D721Med (cell line): ENCODE results near the gene SDK1.

ENCODE experiments used
- DNase-seq: peaks from one replicate; pipeline ENCODE4 v3.0.0; 2011; ENCODE audit warnings: low spot score; ENCODE audit not compliant: insufficient read length
- FAIRE-seq: peaks from 2 replicates; lab custom pipeline; 2011; peaks lifted over from hg19 to GRCh38; lab: Jason Lieb, UNC
- CTCF ChIP-seq: IDR thresholded peaks from 2 replicates; pipeline ENCODE4 v1.5.1; 2012; ENCODE audit warnings: mild to moderate bottlenecking, control low read depth; ENCODE audit not compliant: insufficient read depth; ENCODE audit errors: missing control alignments

The SDK1 gene

GRCh38 chr7:3862774-3863173, 561.7 kb downstream of the SDK1 start:
- FAIRE-seq (no peak), DNase-seq (no peak)
- no peak for TF ChIP-seq CTCF

DNA sequence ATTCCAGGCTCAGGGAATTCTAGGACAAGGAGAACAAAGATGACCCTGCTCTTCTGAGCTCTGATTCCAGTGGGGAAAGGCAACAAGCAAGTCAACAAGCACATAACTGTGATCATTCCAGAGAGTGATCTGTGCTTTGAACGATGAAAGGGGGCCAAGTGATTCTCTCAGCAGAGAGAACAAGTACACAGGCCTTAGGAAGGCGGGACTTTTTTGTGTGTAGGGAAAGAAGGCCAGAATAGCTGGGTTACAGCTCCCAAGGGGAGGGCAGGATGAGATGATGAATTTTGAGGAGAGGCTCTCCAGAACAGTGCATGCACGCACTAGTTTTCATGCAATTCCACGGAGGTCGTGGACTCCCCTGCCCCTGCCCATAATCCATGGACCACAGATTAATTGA, 565.2 kb downstream of the SDK1 start:
- DNase-seq (no peak), FAIRE-seq (no peak)
- TF ChIP-seq CTCF: no peak

DNA sequence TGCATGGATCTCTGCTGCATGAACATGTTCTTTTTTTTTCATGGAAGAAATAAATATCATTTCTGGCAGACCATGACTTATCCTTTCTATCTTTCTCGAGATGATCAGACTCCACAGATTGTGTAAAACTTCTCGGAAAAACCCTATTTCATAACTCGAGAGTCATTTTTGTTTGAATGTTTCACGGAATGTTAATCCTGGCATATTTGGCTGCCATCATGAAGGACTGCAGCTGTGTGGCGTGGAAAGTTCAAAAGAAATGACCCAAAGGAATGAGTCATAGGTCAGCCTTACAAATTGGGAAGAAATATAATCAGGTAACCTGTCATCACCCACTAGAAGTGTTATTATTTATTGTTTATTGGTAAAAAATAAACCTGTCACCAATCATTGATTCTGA, 566.8 kb downstream of the SDK1 start:
- TF ChIP-seq CTCF: no peak
- FAIRE-seq (no peak), DNase-seq (no peak)

DNA sequence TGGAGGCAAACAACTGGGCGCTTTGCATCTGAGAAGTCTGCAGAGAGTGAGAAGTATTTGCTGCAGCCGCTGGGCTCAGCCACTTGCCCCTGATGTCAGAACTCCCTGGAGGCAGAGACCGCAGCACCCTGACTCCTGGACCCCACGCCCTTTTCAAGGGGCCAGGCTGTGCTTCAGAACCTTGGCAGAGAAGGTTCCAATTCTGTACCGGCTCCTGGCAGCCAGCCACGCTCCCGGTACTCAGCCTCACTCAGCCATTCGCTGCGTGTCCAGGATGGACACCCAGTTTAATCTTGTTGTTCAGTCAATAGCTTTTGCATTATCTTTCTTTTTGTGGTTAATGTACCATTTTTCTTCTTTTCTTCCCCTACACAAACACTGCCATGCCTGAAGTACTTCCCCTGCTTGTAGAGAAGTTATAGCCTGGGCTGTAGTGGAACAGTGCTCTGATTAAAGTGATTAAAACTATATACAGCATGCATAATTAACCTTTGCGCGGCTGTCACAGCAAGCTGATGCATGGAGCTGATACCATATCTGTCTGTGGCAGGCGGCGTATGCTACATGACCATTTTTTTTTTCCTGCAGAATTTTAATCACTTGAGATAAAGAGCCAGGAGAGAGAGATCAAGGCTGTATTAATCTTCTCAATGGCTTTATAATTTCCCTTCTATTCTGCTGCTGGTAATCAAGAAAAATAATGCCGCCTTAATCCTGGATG, 578.5 kb downstream of the SDK1 start:
- TF ChIP-seq CTCF: no peak
- DNase-seq: no peak
- FAIRE-seq: no peak

DNA sequence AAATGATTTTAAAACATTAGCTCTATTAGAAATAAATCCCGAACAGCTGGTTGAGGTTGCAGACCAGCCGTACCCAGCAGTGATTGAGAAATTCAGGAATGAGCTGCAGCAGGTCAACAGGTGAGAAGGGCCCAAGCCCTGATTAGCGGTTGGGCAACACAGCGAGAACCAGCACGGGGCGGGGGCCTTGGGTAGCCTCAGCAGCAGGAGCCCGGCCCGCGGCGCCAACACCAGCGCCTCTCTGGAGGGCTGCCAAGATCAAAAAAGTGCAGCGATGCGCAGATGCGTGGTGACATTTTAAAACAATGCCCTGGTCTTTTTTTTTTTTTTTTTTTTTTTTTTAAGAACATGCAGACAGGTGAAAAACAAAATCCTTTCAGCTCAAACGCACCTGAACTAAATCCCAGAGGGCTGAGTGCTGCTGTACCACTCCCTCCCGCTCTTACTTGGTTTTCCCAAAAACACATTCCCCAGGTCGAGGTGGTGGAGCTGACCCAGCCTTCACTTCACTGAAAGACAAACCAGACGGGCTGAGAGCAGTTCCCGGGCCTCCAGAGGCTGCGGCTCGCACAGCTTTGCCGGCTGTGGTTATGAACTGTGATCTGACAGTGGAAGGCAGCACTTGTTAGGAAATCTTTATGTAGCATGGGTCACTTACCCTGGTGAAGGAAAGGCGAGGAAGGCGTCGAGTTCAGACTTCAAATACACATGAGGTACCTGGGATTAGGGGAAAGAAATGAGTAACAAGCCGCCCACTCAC, 579.4 kb downstream of the SDK1 start:
- no peak for TF ChIP-seq CTCF
- FAIRE-seq (no peak), DNase-seq (no peak)

DNA sequence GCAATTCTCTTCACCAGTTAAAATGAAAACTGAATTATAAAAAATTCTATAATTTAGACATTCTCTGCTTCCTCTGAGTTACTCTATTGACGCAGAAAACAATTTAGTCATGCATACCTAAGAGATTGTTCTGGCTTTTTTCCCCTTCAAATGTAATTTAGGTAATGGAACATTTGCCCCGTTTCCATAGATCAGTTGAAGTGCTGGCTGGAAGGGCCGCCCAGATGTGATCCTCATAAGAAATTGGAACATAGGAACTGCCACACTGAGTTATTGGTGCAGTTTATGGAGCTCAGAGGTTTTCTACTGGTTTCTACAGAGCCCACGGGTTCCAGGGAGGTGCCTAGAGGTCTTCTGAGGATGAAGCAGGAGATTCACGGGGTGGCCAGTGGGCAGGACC, 581.7 kb downstream of the SDK1 start:
- FAIRE-seq (no peak), DNase-seq (no peak)
- no peak for TF ChIP-seq CTCF

- DNase-seq (no peak), FAIRE-seq (no peak)
- TF ChIP-seq CTCF: no peak
These were observed 583.5 kb downstream of the SDK1 start for GRCh38 chr7:3884543-3884942.
